ENCODE data around the gene ARID4A.
"Not testable (repeated sequence)": the region's sequence is repeated elsewhere in the genome, so short reads cannot be mapped to it uniquely, and the experiment has no call there.

ARID4A gene

DNA sequence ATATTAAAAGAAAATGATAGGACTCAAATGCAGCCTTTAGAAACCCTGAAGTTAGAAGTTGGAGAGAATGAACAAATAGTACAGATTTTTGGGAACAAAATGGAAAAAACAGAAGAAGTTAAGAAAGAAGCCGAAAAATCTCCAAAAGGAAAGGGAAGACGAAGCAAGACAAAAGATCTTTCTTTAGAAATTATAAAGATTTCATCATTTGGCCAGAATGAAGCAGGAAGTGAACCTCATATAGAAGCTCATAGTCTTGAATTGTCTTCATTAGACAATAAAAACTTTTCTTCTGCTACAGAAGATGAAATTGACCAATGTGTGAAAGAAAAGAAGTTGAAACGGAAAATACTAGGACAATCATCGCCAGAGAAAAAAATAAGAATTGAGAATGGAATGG is 66.0 kb downstream of the ARID4A start:
- no peak for DNase-seq (ENCODE audit: low read depth)

DNA sequence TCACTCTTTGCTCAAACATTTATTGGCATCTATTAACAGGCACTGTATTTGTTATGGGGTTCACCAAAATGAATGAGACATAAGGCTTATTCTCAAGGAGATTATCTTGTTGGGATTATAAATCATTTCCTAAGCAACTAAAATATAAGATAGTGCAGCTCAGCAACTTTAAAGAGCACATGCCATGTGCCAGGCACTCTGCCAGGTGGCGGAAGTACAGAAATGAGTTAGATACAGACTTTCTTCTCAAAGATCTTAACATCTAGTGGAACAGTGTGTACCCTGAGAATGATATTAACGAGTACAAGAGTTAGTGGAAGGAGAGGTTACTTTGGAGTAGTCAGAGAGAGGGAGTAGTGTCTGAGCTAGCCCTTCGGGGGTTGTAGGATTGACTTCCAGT is 68.9 kb downstream of the ARID4A start:
- DNase-seq (ENCODE audit: low read depth) = no peak

DNA sequence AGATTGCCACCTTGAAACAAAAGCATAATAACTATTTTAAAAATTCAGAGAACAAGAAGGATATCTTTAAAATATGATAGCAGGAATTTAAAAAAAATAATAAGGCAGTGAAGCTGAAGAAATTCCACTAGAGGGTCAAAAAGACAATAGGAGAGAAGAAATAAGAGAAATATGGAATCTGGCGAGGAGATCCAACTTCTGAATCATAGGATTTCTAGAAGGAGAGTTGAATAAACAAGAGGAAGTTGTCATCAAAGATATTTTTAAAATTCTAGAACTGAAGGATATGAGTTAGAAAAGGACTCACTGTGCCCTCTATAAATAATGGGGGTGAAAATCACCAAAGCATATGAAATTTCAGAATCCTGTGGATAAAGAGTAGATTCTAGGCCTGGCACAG is 70.6 kb downstream of the ARID4A start:
- no peak for DNase-seq (ENCODE audit: low read depth)

DNA sequence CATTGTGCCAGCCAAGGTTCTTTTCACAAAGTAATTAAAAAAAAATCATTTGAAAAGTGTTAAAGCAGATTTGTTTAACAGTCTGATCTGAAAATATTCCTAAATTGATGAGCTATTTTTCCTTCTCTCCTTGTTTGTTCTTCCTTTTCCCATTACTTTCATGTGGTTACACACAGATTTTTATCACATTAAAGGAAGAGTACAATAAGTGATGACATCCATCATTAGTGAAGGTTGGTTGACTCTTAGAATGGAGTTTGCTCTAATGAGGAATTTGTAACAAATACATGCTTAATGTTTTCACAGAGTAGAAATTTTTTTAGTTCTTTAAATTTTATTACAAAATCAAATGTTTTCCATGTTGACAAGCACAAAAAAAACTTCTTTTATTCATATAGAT is 78.4 kb downstream of the ARID4A start:
- DNase-seq (ENCODE audit: low read depth) = no peak

DNA sequence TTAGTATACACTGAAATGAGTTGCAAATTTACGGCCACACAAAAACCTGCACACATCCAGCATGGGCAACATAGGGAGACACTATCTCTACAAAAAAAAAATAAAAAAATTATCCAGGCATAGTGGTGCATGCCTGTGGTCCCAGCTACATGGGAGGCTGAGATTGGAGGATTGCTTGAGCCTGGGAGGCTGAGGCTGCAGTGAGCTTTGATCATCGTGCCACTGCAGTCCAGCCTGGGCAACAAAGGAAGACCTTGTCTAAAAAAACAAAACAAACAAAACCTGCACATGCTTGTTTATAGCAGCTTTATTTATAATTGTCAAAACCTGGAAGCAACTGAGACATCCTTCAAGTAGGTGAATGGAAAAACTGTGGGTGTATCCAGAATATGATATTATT is 92.5 kb downstream of the ARID4A start:
- DNase-seq (ENCODE audit: low read depth) = no peak

DNA sequence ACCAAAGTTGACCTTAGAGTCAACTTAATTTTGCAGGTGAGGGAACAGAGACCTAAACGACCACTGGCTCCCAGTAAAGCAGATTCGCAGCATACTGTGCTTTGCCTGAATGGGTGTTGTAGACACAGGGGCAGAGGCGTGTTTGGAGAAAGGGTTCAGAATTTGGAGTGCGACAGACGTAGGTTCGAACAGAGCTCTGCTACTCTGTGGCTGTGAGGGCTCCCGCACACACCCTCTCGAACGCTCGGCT is 97.1 kb downstream of the ARID4A start:
- no peak for DNase-seq (ENCODE audit: low read depth)

DNA sequence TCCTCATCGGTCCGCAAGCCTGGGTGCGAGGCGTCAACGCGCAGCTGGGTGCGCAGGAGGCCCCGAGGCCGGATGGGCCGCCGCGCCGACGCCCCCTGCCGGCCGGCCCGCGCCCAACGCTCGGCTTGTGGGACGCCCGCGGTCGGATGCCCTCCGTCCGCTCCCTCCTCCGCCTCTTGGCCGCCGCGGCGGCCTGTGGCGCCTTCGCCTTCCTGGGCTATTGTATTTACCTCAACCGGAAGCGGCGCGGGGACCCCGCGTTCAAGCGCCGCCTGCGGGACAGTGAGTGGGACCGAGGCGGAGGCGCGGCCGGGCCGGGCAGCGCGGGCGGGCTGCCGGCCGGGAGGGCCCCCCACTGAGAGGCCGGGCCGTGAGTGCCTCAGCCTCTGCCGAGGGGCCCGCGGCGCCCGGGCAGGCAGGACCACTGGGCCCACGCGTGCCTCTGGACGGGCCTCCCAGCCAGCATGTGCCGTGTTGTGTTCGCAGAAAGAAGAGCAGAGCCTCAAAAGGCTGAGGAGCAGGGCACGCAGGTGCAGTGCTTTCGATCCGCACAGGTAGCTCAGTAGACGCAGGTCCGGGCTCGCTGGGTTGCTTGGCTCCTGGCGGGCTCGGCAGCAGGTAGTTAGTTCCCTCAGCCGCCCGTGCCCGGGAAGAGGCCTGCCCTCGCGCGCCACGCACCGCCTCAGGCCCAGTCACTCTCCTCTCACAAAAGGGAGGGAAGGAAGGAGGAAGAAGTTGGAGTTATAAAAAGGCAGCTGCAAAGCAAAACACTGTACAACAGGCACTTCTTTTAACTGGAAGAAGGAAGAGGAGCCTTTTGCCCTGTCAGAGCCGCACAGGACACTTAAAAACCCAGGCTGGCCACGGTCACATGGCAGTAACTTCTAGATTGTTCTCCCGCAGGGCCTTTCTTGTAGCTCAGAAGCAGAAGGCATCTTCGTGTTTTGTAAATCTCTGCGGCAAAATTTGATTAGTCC is 97.7 kb downstream of the ARID4A start, which contains the start of gene TOMM20L:
TSS of gene TOMM20L (plus strand) at position 119 of the 977 bp plus-strand sequence. CDS start at position 147, 28 bp downstream.
- peak; percentile 57 for DNase-seq (ENCODE audit: low read depth)

DNA sequence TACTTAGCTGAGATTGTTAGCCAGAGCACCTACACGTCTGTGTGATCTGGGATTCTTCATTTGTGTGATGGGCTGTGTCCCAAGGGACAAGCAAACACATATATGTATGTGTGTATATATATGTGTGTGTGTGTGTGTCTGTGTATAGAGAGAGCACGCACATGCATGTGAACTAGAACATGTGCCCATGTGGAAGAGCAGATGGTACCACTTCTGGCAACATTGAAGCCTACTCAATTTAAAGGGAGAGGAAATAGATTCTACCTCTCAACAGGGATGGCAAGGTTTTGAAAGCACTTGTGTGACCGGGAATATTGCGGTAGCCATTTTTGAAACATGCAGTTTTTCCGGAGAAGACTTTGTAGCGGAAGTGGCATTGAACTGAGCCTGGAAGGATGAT is 98.8 kb downstream of the ARID4A start:
- no peak for DNase-seq (ENCODE audit: low read depth)

DNA sequence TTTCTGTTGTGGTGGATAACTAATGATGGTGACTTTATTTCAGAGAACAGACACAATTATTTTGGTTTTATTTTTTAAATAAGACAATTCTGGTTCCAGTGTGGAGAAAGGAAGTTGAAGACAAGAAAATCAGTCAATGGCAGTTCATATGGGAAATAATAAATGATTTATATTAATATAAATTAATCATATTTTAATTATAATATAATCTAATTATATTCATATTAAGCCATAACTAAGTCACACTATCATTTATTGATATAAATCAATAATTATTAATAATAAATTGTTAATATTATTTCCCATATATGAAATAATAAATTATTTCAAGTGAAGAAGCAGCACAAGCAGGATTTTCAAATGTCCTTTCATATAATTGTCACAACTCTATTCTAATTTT is 100.1 kb downstream of the ARID4A start:
- no peak for DNase-seq (ENCODE audit: low read depth)

DNA sequence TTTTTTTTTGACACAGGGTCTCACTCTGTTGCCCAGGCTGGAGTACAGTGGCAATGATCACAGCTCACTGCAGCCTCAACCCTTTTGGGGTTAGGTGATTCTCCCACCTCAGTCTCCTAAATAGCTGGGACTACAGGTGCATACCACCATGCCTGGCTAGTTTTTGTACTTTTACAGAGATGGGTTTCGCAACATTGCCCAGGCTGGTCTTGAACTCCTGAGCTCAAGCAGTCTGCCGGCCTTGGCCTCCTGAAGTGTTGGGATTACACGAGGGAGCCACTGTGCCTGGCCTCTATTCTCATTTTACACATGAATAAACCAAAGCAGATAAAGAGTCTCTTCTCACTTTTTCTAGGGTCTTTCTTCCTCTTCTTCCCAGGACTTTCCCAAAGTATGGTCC is 100.5 kb downstream of the ARID4A start:
- DNase-seq (ENCODE audit: low read depth) = no peak

DNA sequence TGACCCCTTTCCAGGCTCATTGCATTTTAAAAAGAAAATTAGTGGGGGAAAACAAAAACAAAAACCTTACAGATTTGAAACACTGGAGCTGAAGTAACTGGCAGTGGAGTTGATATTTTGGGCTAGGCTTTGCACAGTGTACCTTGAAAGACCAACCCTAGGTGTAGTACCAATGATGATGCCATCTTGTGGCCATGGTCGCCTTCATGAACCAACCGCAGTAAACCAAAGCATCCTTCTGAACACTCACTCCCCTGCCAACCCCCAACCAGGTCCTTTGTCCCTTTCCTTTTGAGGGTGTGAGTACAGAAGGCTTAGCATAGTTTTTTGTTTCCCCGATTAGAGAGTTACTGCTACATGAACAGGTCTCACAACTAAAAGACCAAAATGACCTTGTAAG is 103.2 kb downstream of the ARID4A start:
- no peak for DNase-seq (ENCODE audit: low read depth)

DNA sequence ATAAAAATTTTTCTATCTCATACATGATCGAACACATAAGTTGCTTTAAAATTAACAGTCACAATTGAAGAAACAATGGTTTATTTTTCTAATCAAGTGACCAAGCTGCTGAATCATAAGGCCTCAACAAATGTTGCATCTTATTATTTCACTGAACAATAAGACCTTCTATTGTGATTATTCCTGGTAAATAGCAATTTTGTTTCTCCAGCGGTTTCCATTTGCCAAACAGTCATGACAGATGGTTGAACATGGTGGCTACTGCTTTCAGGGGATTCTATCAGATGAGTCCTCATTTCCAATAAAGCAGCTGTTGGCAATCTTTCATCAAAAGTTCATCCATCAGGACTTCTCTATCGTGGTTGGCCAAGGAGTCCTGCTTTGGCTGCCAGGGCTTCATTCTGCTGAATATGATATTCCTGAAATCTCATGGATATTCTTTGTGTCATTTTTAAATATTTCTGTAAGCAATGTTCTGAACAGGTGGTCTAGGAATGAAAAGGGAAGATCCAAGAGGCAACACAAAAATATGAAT is 110.4 kb downstream of the ARID4A start:
- DNase-seq (ENCODE audit: low read depth) = no peak

DNA sequence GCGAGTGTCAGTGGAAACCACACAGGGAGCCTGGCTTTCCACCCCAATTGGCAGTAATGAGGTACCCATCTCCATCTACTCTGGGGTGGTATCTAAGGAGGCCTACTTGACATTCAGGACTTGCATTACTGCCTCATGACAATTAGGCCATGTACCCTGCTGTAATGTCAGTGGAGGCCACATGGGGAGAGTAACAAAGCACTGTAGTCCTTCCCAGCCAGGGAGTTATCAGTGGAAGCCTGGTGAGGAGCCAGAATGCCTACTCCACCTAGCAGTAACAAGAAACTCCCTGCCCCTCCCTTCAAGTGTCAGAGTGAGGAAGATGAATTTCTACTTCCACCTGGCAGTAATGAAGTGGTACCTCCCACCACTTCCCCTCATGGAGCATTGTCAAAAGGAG is 116.5 kb downstream of the ARID4A start:
- no peak for DNase-seq (ENCODE audit: low read depth)

DNA sequence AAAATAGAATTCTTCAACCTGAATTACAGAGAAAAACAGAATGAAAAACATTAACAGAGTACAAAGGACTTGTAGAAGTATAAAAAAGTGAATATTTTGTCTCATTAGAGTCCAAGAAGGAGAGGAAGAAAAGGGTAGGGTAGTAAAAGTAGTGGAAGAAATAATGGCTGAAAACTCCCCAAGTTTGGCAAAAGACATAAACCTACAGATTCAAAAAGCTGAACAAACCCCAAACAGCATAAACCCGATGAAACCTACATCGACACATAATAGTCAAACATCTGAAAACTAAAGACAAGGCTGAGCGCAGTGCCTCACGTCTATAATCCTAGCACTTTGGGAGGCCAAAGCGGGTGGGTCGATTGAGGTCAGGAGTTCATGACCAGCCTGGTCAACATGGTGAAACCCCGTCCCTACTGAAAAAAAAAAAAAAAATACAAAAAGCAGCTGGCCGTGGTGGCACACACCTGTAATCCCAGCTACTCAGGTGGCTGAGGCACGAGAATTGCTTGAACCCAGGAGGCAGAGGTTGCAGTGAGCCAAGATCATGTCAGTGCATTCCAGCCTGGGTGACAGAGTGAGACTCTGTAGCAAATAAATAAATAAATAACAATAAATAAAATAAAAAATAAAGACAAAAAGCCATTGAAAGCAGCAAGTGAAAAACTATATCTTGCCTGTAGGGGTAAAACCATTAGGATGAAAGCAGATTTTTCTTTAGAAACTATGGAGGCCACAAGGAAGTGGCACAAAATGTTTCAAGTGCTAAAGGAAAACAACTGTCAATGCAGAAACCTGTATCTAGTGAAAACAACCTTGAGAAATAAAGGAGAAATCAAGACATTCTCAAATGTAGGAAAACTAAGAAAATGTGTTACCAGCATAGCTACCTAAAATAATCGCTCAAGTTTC is 117.5 kb downstream of the ARID4A start:
- DNase-seq (ENCODE audit: low read depth) = no peak

DNA sequence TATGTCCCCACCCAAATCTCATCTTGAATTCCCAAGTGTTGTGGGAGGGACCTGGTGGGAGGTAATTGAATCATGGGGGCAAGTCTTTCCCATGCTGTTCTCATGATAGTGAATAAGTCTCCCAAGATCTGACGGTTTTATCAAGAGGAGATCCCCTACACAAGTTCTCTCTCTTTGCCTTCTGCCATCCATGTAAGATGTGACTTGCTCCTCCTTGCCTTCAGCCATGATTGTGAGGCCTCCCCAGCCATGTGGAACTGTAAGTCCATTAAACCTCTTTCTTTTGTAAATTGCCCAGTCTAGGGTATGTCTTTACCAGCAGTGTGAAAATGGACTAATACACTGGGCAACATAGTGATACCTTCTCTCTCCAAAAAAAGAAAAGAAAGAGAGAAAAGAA is 118.6 kb downstream of the ARID4A start:
- DNase-seq (ENCODE audit: low read depth) = not testable (repeated sequence)
